NCI-H345 treated with DMSO at 0.1 percent for 48 hours (cell line): ENCODE data around the gene SLC2A11.
"Not testable (repeated sequence)": the region's sequence is repeated elsewhere in the genome, so short reads cannot be mapped to it uniquely, and the experiment has no call there.

Experiments used
- DNase-seq: peaks from one replicate; lab custom pipeline; 2025; ENCODE audit not compliant: unreplicated experiment; lab: John Stamatoyannopoulos, UW

Gene SLC2A11

GRCh38 chr22:23884140-23884539, 26.5 kb downstream of the SLC2A11 start:
- no peak for DNase-seq

- DNase-seq: no peak
Observed at GRCh38 chr22:23888615-23889401, 31.1 kb downstream of the SLC2A11 start.

- no peak for DNase-seq
Observed at GRCh38 chr22:23889620-23890019, 31.9 kb downstream of the SLC2A11 start.

GRCh38 chr22:23891726-23892125, 34.1 kb downstream of the SLC2A11 start:
- DNase-seq: no peak

- DNase-seq: no peak
Observed at GRCh38 chr22:23892130-23892529, 34.5 kb downstream of the SLC2A11 start.

- no peak for DNase-seq
Observed at GRCh38 chr22:23892706-23893105, 35.0 kb downstream of the SLC2A11 start.

- DNase-seq: no peak
Observed at GRCh38 chr22:23893121-23893944, 35.7 kb downstream of the SLC2A11 start.

- peak; percentile 94 for DNase-seq
Observed at GRCh38 chr22:23893945-23894709, 36.5 kb downstream of the SLC2A11 start, which contains the start of gene MIF. MIF (plus strand) TSS chr22:23894383; CDS start chr22:23894475, 92 bp downstream.

- DNase-seq: peak; percentile 62
Observed at GRCh38 chr22:23894710-23895598, 37.3 kb downstream of the SLC2A11 start.

GRCh38 chr22:23895599-23896144, 38.0 kb downstream of the SLC2A11 start:
- DNase-seq: no peak

GRCh38 chr22:23896166-23896522, 38.5 kb downstream of the SLC2A11 start:
- no peak for DNase-seq

- DNase-seq: no peak
Observed at GRCh38 chr22:23896523-23897186, 39.0 kb downstream of the SLC2A11 start.

GRCh38 chr22:23897320-23897719, 39.6 kb downstream of the SLC2A11 start:
- no peak for DNase-seq

- DNase-seq: no peak
Observed at GRCh38 chr22:23898006-23898974, 40.6 kb downstream of the SLC2A11 start.

- DNase-seq: no peak
Observed at GRCh38 chr22:23899042-23899745, 41.5 kb downstream of the SLC2A11 start.

GRCh38 chr22:23900227-23900626, 42.6 kb downstream of the SLC2A11 start:
- not testable (repeated sequence) for DNase-seq

GRCh38 chr22:23901600-23901999, 43.9 kb downstream of the SLC2A11 start:
- no peak for DNase-seq
